ENCODE results near the gene CDH8.

DNA sequence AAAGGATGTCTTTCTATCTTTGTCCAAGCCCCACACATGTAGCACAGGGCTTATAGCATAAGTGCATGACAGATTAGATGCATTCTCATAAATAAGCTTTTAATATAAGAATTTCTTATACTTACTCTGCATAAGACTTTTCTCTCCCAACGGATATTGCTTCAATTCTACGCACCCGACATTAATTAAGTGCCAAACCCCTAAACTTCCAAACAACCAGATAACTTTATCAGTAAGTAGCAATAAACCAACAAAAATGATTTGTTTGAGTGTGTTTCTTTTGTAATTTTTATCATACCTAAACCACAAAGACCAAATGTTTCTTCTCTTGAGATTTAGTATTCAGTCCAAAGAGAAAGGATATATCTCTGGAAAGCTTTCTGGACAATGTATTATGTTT lies 391.5 kb downstream of the CDH8 start:
- TF ChIP-seq, protein P1, sequence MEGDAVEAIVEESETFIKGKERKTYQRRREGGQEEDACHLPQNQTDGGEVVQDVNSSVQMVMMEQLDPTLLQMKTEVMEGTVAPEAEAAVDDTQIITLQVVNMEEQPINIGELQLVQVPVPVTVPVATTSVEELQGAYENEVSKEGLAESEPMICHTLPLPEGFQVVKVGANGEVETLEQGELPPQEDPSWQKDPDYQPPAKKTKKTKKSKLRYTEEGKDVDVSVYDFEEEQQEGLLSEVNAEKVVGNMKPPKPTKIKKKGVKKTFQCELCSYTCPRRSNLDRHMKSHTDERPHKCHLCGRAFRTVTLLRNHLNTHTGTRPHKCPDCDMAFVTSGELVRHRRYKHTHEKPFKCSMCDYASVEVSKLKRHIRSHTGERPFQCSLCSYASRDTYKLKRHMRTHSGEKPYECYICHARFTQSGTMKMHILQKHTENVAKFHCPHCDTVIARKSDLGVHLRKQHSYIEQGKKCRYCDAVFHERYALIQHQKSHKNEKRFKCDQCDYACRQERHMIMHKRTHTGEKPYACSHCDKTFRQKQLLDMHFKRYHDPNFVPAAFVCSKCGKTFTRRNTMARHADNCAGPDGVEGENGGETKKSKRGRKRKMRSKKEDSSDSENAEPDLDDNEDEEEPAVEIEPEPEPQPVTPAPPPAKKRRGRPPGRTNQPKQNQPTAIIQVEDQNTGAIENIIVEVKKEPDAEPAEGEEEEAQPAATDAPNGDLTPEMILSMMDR (IDR thresholded peaks at IDR 0.05) = no peak
- TF ChIP-seq POLR2A (IDR thresholded peaks at IDR 0.05) = no peak

Data from thyroid gland (tissue), 4 donors.